Endothelial cell of umbilical vein (primary cell): Measurements from ENCODE around the gene TOP1. TPM values are rescaled to one million over a fixed set of nuclear protein-coding genes. Genes with fewer than 3 reads are reported as not detected.

Source experiments
- BruUV-seq: library from RNA; stranded (reverse); fragments of 400-500 nt; replicated peaks from 2 replicates; lab custom pipeline; 2021; lab: Mats Ljungman, UMichigan
- CTCF ChIA-PET: fragments of 300-600, 350-600 bp; sonication (Branson Sonifier 250); formaldehyde crosslinking; loops from one replicate; lab custom pipeline; 2021; ENCODE audit warnings: antibody characterized with exemption, inconsistent platforms; lab: Charles Lee
- POLR2A ChIA-PET: fragments of 300-600, 350-600 bp; sonication (Branson Sonifier 250); formaldehyde crosslinking; loops from one replicate; lab custom pipeline; 2021; ENCODE audit warnings: antibody characterized with exemption, inconsistent platforms; lab: Charles Lee
- DNase-seq: peaks from one replicate; pipeline ENCODE4 v3.0.0-alpha.2; 2011; ENCODE audit warnings: low read depth, low spot score
- FAIRE-seq: peaks from 2 replicates; lab custom pipeline; 2011; peaks lifted over from hg19 to GRCh38; lab: Jason Lieb, UNC
- H2AFZ ChIP-seq: 2 replicates; pipeline ENCODE4 v1.6.0; 2012; ENCODE audit warnings: low read depth, low read length, control low read depth, inconsistent platforms
- H3K27ac ChIP-seq: 2 replicates; pipeline ENCODE4 v1.5.1; 2011; ENCODE audit warnings: low read depth, mild to moderate bottlenecking, control low read depth, low read length, moderate library complexity; ENCODE audit not compliant: insufficient read depth
- H3K27me3 ChIP-seq, 2 experiments: 2 replicates each; pipeline versions ENCODE4 v1.6.0 to v1.6.1; 2011; ENCODE audit warnings: low read length in 2 of 2, mixed read lengths in 1 of 2; ENCODE audit not compliant: control insufficient read depth in 2 of 2, insufficient read depth in 2 of 2
- H3K36me3 ChIP-seq, 2 experiments: 2 replicates in 1 of 2; 3 replicates in 1 of 2; pipeline ENCODE4 v1.5.1; 2011; ENCODE audit warnings: low read length in 2 of 2, mild to moderate bottlenecking in 1 of 2, moderate library complexity in 1 of 2; ENCODE audit not compliant: control insufficient read depth in 2 of 2, insufficient read depth in 2 of 2; ENCODE audit errors: extremely low read depth in 1 of 2
- H3K4me1 ChIP-seq: 3 replicates; pipeline ENCODE4 v1.5.1; 2011; ENCODE audit warnings: mild to moderate bottlenecking, low read length; ENCODE audit not compliant: control insufficient read depth, insufficient read depth; ENCODE audit errors: extremely low read depth
- H3K4me2 ChIP-seq: 2 replicates; pipeline ENCODE4 v1.6.1; 2011; ENCODE audit warnings: low read length, control low read depth, mixed read lengths; ENCODE audit not compliant: insufficient read depth
- H3K4me3 ChIP-seq, 3 experiments: fragments of 200-600 bp in 1 of 3; sonication (generic), shearing (Covaris generic) in 1 of 3; replicated peaks in 1 of 3; 2 replicates each; pipeline ENCODE4 v1.5.1; 2011 to 2016; ENCODE audit warnings: control low read depth in 3 of 3, low read length in 3 of 3, mild to moderate bottlenecking in 2 of 3, inconsistent platforms in 1 of 3, low read depth in 1 of 3, moderate library complexity in 1 of 3; ENCODE audit not compliant: insufficient read depth in 1 of 3
- H3K79me2 ChIP-seq: 2 replicates; pipeline ENCODE4 v1.6.0; 2012; ENCODE audit warnings: low read length, inconsistent platforms; ENCODE audit not compliant: control insufficient read depth, insufficient read depth
- H3K9ac ChIP-seq: replicated peaks from 2 replicates; pipeline ENCODE3; 2011; ENCODE audit warnings: low read length, control low read depth; ENCODE audit not compliant: insufficient read depth; ENCODE audit errors: extremely low read depth
- H3K9me1 ChIP-seq: replicated peaks from 3 replicates; pipeline ENCODE4 v1.6.0; 2011; ENCODE audit warnings: mild to moderate bottlenecking, low read length; ENCODE audit not compliant: control insufficient read depth, insufficient read depth; ENCODE audit errors: extremely low read depth
- H3K9me3 ChIP-seq: replicated peaks from 2 replicates; pipeline ENCODE4 v1.5.1; 2012; ENCODE audit warnings: low read length, inconsistent platforms; ENCODE audit not compliant: control insufficient read depth, insufficient read depth
- H4K20me1 ChIP-seq: replicated peaks from 2 replicates; pipeline ENCODE3; 2011; ENCODE audit warnings: mild to moderate bottlenecking, low read length; ENCODE audit not compliant: control insufficient read depth, insufficient read depth; ENCODE audit errors: extremely low read depth
- CTCF ChIP-seq, 2 donors: IDR thresholded peaks; 1 replicate in 1 of 2; 2 replicates in 1 of 2; pipeline ENCODE4 v1.5.1; 2011; ENCODE audit warnings: low read length in 2 of 2, mild to moderate bottlenecking in 2 of 2, moderate library complexity in 2 of 2, control low read depth in 1 of 2, inconsistent platforms in 1 of 2, low read depth in 1 of 2; ENCODE audit not compliant: insufficient read depth in 1 of 2; ENCODE audit errors: extremely low read depth in 1 of 2
- EZH2 ChIP-seq: IDR thresholded peaks from 2 replicates; pipeline ENCODE4 v1.6.1; 2012; ENCODE audit warnings: borderline replicate concordance, low read depth, mild to moderate bottlenecking, moderate library complexity, low read length, inconsistent platforms; ENCODE audit not compliant: severe bottlenecking
- FOS ChIP-seq: IDR thresholded peaks from 2 replicates; pipeline ENCODE4 v1.6.1; 2011; ENCODE audit warnings: mild to moderate bottlenecking, low read length, moderate library complexity, borderline replicate concordance; ENCODE audit not compliant: insufficient read depth
- GATA2 ChIP-seq: IDR thresholded peaks from 2 replicates; pipeline ENCODE4 v1.7.0; 2011; ENCODE audit warnings: low read depth, mild to moderate bottlenecking, moderate library complexity, mixed read lengths, low read length; ENCODE audit not compliant: insufficient read length, insufficient read depth
- JUN ChIP-seq: IDR thresholded peaks from 2 replicates; pipeline ENCODE4 v1.6.1; 2011; ENCODE audit warnings: borderline replicate concordance, low read depth; ENCODE audit not compliant: insufficient read length, insufficient read depth
- MYC ChIP-seq: IDR thresholded peaks from one replicate; pipeline ENCODE4 v1.6.1; 2011; ENCODE audit warnings: mild to moderate bottlenecking, low read depth, low read length
- POLR2A ChIP-seq: IDR thresholded peaks from 2 replicates; pipeline ENCODE4 v1.6.1; 2012; ENCODE audit warnings: low read depth, mild to moderate bottlenecking, control low read depth, low read length
- POLR2AphosphoS5 ChIP-seq: IDR thresholded peaks from 2 replicates; pipeline ENCODE4 v1.6.1; 2012; ENCODE audit warnings: low read depth, mild to moderate bottlenecking, control low read depth, low read length, moderate library complexity; ENCODE audit not compliant: insufficient read depth
- dilution Hi-C: fragments of 300-500 bp; cut with MboI; formaldehyde crosslinking; loops from one replicate; pipeline ENCODE4 v1.15.0; 2019; ENCODE audit warnings: low sequenced_read_pairs; ENCODE audit not compliant: extremely low pct_ligation_motif_present
- intact Hi-C: fragments of 100-400 bp; cut with micrococcal nuclease; formaldehyde crosslinking; loops from one replicate; pipeline ENCODE4 v1.10.0; 2022
- polyA plus RNA-seq, 4 experiments: library from polyadenylated mRNA; depleted of rRNA in 3 of 4; stranded (reverse) in 3 of 4; unstranded in 1 of 4; fragments of >200 nt; gene quantifications; 2 replicates each; pipeline versions ENCODE4 v1.2.1 to v1.2.3, GENCODE V29; 2011 to 2012; ENCODE audit warnings: missing spikeins in 1 of 4
- total RNA-seq: library from RNA; stranded (reverse); gene quantifications from 2 replicates; pipeline ENCODE4 v1.2.3, GENCODE V29; 2021
- TF ChIP-seq, protein P1 (sequence below): IDR thresholded peaks from 2 replicates; pipeline ENCODE4 v1.6.1; 2011; ENCODE audit not compliant: insufficient read depth, insufficient read length

The TOP1 gene
- total and polyA plus RNA-seq, 2 donors (not counting 3 experiments of a cell fraction or from before 2014, with no cell fraction given) = 7.0 to 77.4 TPM

DNA sequence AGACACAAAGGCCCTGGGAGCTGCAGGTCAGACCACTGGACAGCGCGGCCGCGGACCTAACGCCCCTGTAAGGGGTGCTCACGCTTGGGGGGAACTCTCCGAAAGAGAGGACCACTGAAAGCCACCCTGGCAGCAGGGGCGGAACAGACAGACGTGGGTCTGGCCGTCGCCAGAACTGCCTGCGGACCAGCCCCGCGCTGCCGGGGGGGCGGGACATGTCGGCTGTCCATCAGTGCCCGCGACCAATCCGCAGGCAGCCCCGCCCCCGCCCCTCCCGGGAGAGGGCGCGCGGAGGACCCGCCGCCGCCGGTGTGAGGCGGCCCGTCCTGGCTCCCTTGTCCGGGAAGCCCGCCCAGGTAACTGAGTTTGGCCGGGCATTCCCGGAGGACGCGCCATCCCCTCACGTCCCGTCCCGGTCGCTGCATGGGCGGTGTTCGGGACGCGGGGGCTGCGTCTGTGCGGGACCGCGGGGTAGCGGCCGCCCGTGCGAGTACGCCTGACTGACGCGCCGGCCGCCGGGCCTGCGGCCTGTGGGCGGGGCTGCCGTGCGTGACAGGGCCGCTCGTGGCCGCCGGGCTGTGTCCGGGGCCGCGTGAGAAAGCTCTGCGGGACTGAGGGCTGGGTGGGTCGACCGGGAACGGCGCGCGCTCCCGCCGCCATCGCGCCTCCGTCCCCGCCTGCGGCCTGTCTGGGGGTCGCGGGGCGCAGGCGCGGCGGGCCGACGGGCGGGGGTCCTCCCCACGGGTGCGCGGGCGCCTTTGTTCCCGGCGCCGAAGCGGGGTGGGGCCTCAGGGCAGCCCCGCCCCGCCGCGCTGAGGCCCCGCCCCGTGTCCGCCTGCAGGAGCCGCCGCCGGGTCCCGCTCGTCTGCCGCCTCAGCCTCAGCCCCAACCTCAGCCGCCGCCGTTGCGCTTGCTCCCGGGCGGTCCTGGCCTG, 108.3 kb downstream of the TOP1 start, which contains the start of gene PLCG1:
Gene PLCG1 (plus strand): TSS at position 864 of the 934 bp plus-strand sequence. CDS start 99 bp downstream, outside the sequence.
- no TSS peak for BruUV-seq
- H4K20me1 ChIP-seq = no peaks in the 10 kb centered on the region
- dilution Hi-C loops = no loop called here
- H3K9me3 ChIP-seq = no peaks in the 10 kb centered on the region
- H3K9me1 ChIP-seq = no peaks in the 10 kb centered on the region
- DNase-seq (peak; percentile 84), FAIRE-seq (peak; percentile 74)
- peak within 1 kb of the TSS; percentile 67 for H2AFZ ChIP-seq
- TF ChIP-seq EZH2 (no peak), FOS (no peak), JUN (no peak), POLR2A (peak; percentile 70), GATA2 (no peak), CTCF (IDR thresholded peaks at IDR 0.05; ENCODE audit: extremely low read depth in 1 of 2, insufficient read depth in 1 of 2, low read depth in 1 of 2, low read length in 2 of 2) (no peak), POLR2AphosphoS5 (peak; percentile 89), MYC (no peak)
- TF ChIP-seq, protein P1, sequence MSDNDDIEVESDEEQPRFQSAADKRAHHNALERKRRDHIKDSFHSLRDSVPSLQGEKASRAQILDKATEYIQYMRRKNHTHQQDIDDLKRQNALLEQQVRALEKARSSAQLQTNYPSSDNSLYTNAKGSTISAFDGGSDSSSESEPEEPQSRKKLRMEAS = no peak
- peak within 1 kb of the TSS; percentile 30 to 70 (median 68) for H3K4me3 ChIP-seq
- H3K36me3 ChIP-seq = no peaks in the 10 kb centered on the region
- peaks cover 44% of the 10 kb centered on the region for H3K79me2 ChIP-seq
- peak within 1 kb of the TSS; percentile 86 for H3K9ac ChIP-seq
- ChIA-PET CTCF (interaction anchor here (0.6 to 5.9 kb wide), 11 partner anchors 9 to 349 kb away, joined by 3 to 126 read pairs (median 4); partner anchors contain the start of gene LPIN3), POLR2A (no interaction called here)
- H3K27ac ChIP-seq = peak within 1 kb of the TSS; percentile 81
- H3K4me1 ChIP-seq = peaks cover 38% of the 10 kb centered on the region
- peak within 1 kb of the TSS; percentile 70 for H3K4me2 ChIP-seq
- no peaks in the 10 kb centered on the region for H3K27me3 ChIP-seq
- intact Hi-C loops = loop anchor here (1.0 to 5.0 kb wide), 5 partner anchors 14 to 480 kb away; partner anchors contain the start of gene CHD6
